Fibroblast of lung (primary cell): Measurements from ENCODE around the gene GABRG3. TPM values are rescaled to one million over a fixed set of nuclear protein-coding genes. Genes with fewer than 3 reads are reported as not detected.

Experiments
- DNase-seq, 2 donors: peaks; one replicate each; pipeline versions ENCODE4 v3.0.0 to v3.0.0-alpha.2; 2010; ENCODE audit warnings: low read depth in 2 of 2
- H2AFZ ChIP-seq: 2 replicates; pipeline ENCODE4 v1.5.1; 2012; ENCODE audit warnings: low read length, control low read depth, inconsistent platforms
- H3K27ac ChIP-seq: 2 replicates; pipeline ENCODE4 v1.5.1; 2011; ENCODE audit warnings: low read length, control low read depth; ENCODE audit not compliant: insufficient read depth
- H3K27me3 ChIP-seq: 2 replicates; pipeline ENCODE4 v1.5.1; 2011; ENCODE audit warnings: mild to moderate bottlenecking, low read length; ENCODE audit not compliant: control insufficient read depth, insufficient read depth
- H3K36me3 ChIP-seq: 2 replicates; pipeline ENCODE4 v1.5.1; 2011; ENCODE audit warnings: low read length; ENCODE audit not compliant: control insufficient read depth, insufficient read depth
- H3K4me1 ChIP-seq: 2 replicates; pipeline ENCODE4 v1.5.1; 2011; ENCODE audit warnings: low read length; ENCODE audit not compliant: control insufficient read depth, insufficient read depth; ENCODE audit errors: extremely low read depth
- H3K4me2 ChIP-seq: 2 replicates; pipeline ENCODE4 v1.5.1; 2011; ENCODE audit warnings: low read length, control low read depth; ENCODE audit not compliant: insufficient read depth; ENCODE audit errors: extremely low read depth
- H3K4me3 ChIP-seq, 4 experiments: fragments of 200-600 bp in 1 of 4; sonication (generic) in 1 of 4; replicated peaks in 1 of 4; 2 replicates each; pipeline ENCODE4 v1.5.1; 2011 to 2016; ENCODE audit warnings: low read length in 4 of 4, low read depth in 3 of 4, mild to moderate bottlenecking in 3 of 4, control low read depth in 2 of 4, inconsistent platforms in 1 of 4, mixed read lengths in 1 of 4; ENCODE audit not compliant: insufficient read depth in 1 of 4; ENCODE audit errors: control extremely low read depth in 1 of 4
- H3K79me2 ChIP-seq: 2 replicates; pipeline ENCODE4 v1.5.1; 2012; ENCODE audit warnings: mild to moderate bottlenecking, low read length, inconsistent platforms; ENCODE audit not compliant: control insufficient read depth, insufficient read depth
- H3K9ac ChIP-seq: 2 replicates; pipeline ENCODE4 v1.5.1; 2011; ENCODE audit warnings: mild to moderate bottlenecking, low read length, control low read depth; ENCODE audit not compliant: insufficient read depth
- H3K9me3 ChIP-seq: 2 replicates; pipeline ENCODE4 v1.5.1; 2012; ENCODE audit warnings: low read depth, low read length; ENCODE audit not compliant: control insufficient read depth, insufficient read depth
- H4K20me1 ChIP-seq: 2 replicates; pipeline ENCODE4 v1.5.1; 2011; ENCODE audit warnings: low read length; ENCODE audit not compliant: control insufficient read depth, insufficient read depth; ENCODE audit errors: extremely low read depth
- CTCF ChIP-seq, 2 donors: IDR thresholded peaks in 1 of 2; conservative IDR thresholded peaks in 1 of 2; 1 replicate in 1 of 2; 2 replicates in 1 of 2; pipeline ENCODE4 v1.5.1; 2011 to 2012; ENCODE audit warnings: low read length in 2 of 2, control low read depth in 1 of 2, inconsistent platforms in 1 of 2, low read depth in 1 of 2, mild to moderate bottlenecking in 1 of 2
- EZH2 ChIP-seq: IDR thresholded peaks from 2 replicates; pipeline ENCODE4 v1.5.1; 2012; ENCODE audit warnings: low read length, control low read depth, mild to moderate bottlenecking; ENCODE audit errors: missing control alignments
- polyA plus RNA-seq, 2 donors: library from polyadenylated mRNA; depleted of rRNA in 1 of 2; stranded (reverse) in 1 of 2; unstranded in 1 of 2; fragments of >200 nt; gene quantifications; 2 replicates each; pipeline ENCODE4 v1.2.1, GENCODE V29; 2011 to 2012; ENCODE audit warnings: missing spikeins in 1 of 2
- total RNA-seq: library from RNA; depleted of rRNA; stranded (reverse); fragments of >200 nt; gene quantifications from 2 replicates; pipeline ENCODE4 v1.2.1, GENCODE V29; 2014

Gene GABRG3
- total and polyA plus RNA-seq, 2 donors (not counting 1 experiment from before 2014, with no cell fraction given), result not detected

- H3K27ac ChIP-seq, result no peak overlapping the region
- no peaks in the 10 kb centered on the region for H4K20me1 ChIP-seq
- no peak overlapping the region for H3K9ac ChIP-seq
- H3K4me3 ChIP-seq, result no peak overlapping the region
- H3K4me1 ChIP-seq, result no peaks in the 10 kb centered on the region
- no peaks in the 10 kb centered on the region for H3K9me3 ChIP-seq
- no peaks in the 10 kb centered on the region for H3K27me3 ChIP-seq
- TF ChIP-seq EZH2, result no peak
- no peak for TF ChIP-seq CTCF (conservative IDR thresholded peaks at IDR 0.05 in 1 of 2, IDR thresholded peaks at IDR 0.05 in 1 of 2; ENCODE audit: low read depth in 1 of 2, low read length in 2 of 2)
- H2AFZ ChIP-seq, result no peak overlapping the region
- no peaks in the 10 kb centered on the region for H3K36me3 ChIP-seq
- no peak overlapping the region for H3K4me2 ChIP-seq
- no peaks in the 10 kb centered on the region for H3K79me2 ChIP-seq
- DNase-seq, result no peak
These were observed 462.6 kb downstream of the GABRG3 start for GRCh38 chr15:27433604-27434003.

GRCh38 chr15:27438403-27439375, 467.7 kb downstream of the GABRG3 start:
- no peak overlapping the region for H2AFZ ChIP-seq
- TF ChIP-seq CTCF (conservative IDR thresholded peaks at IDR 0.05 in 1 of 2, IDR thresholded peaks at IDR 0.05 in 1 of 2; ENCODE audit: low read depth in 1 of 2, low read length in 2 of 2) (no peak), EZH2 (no peak)
- no peaks in the 10 kb centered on the region for H3K9me3 ChIP-seq
- H4K20me1 ChIP-seq, result no peaks in the 10 kb centered on the region
- DNase-seq, result peak in 1 of 2 donors; percentile 46
- H3K4me2 ChIP-seq, result no peak overlapping the region
- no peaks in the 10 kb centered on the region for H3K79me2 ChIP-seq
- no peaks in the 10 kb centered on the region for H3K36me3 ChIP-seq
- no peak overlapping the region for H3K9ac ChIP-seq
- H3K27me3 ChIP-seq, result no peaks in the 10 kb centered on the region
- H3K4me3 ChIP-seq, result no peak overlapping the region
- no peak overlapping the region for H3K27ac ChIP-seq
- H3K4me1 ChIP-seq, result no peaks in the 10 kb centered on the region

GRCh38 chr15:27441120-27441519, 470.1 kb downstream of the GABRG3 start:
- no peak overlapping the region for H3K4me2 ChIP-seq
- no peaks in the 10 kb centered on the region for H3K36me3 ChIP-seq
- no peaks in the 10 kb centered on the region for H4K20me1 ChIP-seq
- H2AFZ ChIP-seq, result no peak overlapping the region
- TF ChIP-seq CTCF (conservative IDR thresholded peaks at IDR 0.05 in 1 of 2, IDR thresholded peaks at IDR 0.05 in 1 of 2; ENCODE audit: low read depth in 1 of 2, low read length in 2 of 2) (no peak), EZH2 (no peak)
- no peaks in the 10 kb centered on the region for H3K4me1 ChIP-seq
- no peak overlapping the region for H3K9ac ChIP-seq
- H3K27me3 ChIP-seq, result no peaks in the 10 kb centered on the region
- no peaks in the 10 kb centered on the region for H3K79me2 ChIP-seq
- DNase-seq, result no peak
- no peak overlapping the region for H3K27ac ChIP-seq
- H3K4me3 ChIP-seq, result no peak overlapping the region
- H3K9me3 ChIP-seq, result no peaks in the 10 kb centered on the region
